GM12892 (cell line): ENCODE data around the gene CA14. TPM values are rescaled to one million over a fixed set of nuclear protein-coding genes. Genes with fewer than 3 reads are reported as not detected.
"Not testable (repeated sequence)": the region's sequence is repeated elsewhere in the genome, so short reads cannot be mapped to it uniquely, and the experiment has no call there.

Experiments used
- DNase-seq: peaks from one replicate; pipeline ENCODE4 v3.0.0; 2011; ENCODE audit not compliant: insufficient read length
- FAIRE-seq: peaks from 2 replicates; lab custom pipeline; 2011; peaks lifted over from hg19 to GRCh38; lab: Jason Lieb, UNC
- POLR2A ChIP-seq: IDR thresholded peaks from 2 replicates; pipeline ENCODE4 v1.6.1; 2011; ENCODE audit warnings: low read depth, low read length, control low read depth
- POLR2AphosphoS5 ChIP-seq: IDR thresholded peaks from 2 replicates; pipeline ENCODE4 v1.6.1; 2011; ENCODE audit warnings: low read depth, low read length, control low read depth
- TAF1 ChIP-seq: IDR thresholded peaks from 2 replicates; pipeline ENCODE4 v1.6.1; 2011; ENCODE audit warnings: low read depth, mild to moderate bottlenecking, control low read depth, low read length, borderline replicate concordance
- polyA plus RNA-seq: library from polyadenylated mRNA; unstranded; fragments of >200 nt; gene quantifications from one replicate; pipeline ENCODE4 v1.2.1, GENCODE V29; 2012; ENCODE audit warnings: missing spikeins, inconsistent platforms; ENCODE audit not compliant: missing spikeins

CA14 gene
- polyA plus RNA-seq = 0.51 TPM

DNA sequence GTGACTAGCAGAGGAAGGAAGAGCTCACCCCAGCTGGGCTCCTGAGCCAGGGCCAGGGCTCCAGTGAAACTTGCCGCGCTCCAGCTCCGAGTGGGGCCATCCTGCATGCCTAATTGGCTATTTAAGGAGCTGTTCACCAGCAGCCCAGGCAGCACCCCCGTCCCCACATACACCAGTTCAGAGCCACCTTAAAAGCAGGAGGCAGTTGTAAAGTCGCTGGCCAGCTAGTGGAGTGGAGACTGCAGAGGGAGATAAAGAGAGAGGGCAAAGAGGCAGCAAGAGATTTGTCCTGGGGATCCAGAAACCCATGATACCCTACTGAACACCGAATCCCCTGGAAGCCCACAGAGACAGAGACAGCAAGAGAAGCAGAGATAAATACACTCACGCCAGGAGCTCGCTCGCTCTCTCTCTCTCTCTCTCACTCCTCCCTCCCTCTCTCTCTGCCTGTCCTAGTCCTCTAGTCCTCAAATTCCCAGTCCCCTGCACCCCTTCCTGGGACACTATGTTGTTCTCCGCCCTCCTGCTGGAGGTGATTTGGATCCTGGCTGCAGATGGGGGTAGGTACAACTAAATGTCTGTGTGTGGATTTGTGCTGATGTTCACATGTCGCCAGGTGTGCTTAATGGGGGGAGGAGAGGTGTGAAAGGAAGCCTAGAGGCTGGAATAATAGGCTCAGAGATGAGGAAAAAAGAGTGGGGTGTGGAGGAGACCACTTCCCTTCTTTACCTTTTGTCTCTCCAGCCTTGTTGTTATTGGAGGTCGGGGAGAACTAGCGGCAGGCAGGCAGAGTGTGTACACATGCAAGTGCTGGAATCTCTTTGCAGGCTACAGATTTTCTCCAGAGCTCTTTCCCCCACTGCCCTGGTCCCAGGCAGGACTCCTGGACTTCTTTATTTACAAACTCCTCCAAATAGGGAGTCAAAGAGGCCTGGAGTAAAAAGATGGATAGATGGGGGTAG is at the start of gene CA14:
CA14 (plus strand) TSS at position 151 of the 962 bp plus-strand sequence; CDS start at position 506, 355 bp downstream.
- no peak for DNase-seq
- no peak for FAIRE-seq
- no peak for TF ChIP-seq POLR2AphosphoS5
- TF ChIP-seq POLR2A = no peak
- TF ChIP-seq TAF1 = no peak

DNA sequence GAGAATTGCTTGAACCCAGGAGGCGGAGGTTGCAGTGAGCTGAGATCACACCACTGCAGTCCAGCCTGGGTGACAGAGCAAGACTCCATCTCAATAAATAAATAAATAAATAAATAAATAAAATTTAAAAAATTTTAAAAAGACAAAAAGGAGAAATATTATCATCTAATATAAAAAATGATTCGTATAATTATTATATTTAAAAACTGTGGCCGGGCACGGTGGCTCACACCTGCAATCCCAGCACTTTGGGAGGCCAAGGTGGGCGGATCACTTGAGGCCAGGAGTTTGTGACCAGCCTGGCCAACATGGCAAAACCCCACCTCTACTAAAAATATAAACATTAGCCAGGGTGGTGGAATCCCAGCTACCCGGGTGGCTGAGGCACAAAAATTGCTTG is 49.1 kb upstream of the CA14 start:
- not testable (repeated sequence) for DNase-seq, FAIRE-seq

- FAIRE-seq (no peak), DNase-seq (no peak)
- TF ChIP-seq TAF1 (no peak), POLR2AphosphoS5 (no peak), POLR2A (no peak)
Observed at GRCh38 chr1:150210091-150210490, 47.5 kb upstream of the CA14 start.

DNA sequence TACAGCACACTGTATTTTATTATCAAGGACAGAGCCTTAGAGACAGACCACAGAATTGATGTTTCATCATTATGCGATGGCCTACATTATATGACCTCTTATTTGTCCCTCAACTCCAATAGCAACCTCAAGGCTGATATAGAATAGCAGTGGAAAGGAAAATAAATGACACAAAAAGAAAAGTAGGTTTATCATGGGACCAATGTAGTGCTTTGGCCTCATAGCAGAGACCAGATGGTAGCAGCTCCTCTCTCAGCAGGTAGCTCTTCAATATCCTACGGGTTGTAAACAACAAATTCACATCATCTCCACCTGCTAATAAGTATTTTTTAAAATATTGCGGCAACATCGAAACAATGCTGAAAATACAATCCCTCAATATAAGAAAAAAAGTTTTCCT is 46.9 kb upstream of the CA14 start:
- FAIRE-seq = no peak
- TF ChIP-seq TAF1 (no peak), POLR2AphosphoS5 (no peak), POLR2A (no peak)
- no peak for DNase-seq

GRCh38 chr1:150212070-150212469 is 45.5 kb upstream of the CA14 start:
- DNase-seq (no peak), FAIRE-seq (no peak)
- TF ChIP-seq POLR2A = no peak
- TF ChIP-seq POLR2AphosphoS5 = no peak
- no peak for TF ChIP-seq TAF1

DNA sequence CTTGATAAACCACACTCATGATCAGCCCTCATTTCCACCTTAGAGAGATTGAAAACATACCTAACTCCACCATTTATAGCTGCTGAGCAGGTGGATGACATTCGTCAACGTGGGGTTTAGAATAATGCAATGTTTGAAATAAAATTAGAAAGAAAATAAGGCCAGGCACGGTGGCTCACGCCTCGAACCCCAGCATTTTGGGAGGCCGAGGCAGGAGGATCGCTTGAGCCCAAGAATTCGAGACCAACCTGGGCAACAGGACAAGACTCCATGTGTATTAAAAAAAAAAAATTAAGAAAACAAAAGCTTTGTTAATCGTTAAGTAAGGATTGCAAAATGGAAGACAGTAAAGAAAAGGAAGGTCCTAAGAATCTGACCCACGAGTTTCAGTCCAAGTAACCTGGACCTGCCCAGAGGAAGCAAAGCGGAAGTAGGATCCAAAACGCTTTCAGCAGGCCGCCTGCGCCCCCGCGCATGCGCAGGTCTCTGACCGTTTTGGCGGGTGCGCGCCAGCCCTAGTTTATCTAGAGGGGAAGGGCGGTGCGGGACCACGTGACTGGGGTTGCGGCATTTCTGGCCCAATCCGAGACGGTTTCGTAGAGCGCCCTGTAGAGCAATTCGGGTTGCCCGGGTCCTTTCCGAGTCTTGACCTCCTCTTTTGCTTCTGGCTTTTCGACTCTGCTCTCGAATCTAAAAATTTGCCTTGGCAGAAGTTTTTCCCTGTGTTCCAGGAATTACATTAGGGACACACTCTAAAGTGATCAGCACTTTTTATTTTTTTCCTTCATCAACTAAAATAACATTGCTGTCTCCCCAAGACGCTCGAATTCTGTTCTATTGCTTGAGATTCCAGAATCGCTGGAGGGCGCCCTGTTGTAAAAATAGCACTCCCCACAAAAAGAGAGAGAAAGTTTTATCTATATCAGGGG is 44.1 kb upstream of the CA14 start:
- FAIRE-seq = peak; percentile 93
- TF ChIP-seq POLR2AphosphoS5 = no peak
- TF ChIP-seq POLR2A = peak; percentile 60
- peak; percentile 86 for DNase-seq

GRCh38 chr1:150214099-150214756 is 43.3 kb upstream of the CA14 start:
- DNase-seq = not testable (repeated sequence)
- FAIRE-seq = peak; percentile 40

DNA sequence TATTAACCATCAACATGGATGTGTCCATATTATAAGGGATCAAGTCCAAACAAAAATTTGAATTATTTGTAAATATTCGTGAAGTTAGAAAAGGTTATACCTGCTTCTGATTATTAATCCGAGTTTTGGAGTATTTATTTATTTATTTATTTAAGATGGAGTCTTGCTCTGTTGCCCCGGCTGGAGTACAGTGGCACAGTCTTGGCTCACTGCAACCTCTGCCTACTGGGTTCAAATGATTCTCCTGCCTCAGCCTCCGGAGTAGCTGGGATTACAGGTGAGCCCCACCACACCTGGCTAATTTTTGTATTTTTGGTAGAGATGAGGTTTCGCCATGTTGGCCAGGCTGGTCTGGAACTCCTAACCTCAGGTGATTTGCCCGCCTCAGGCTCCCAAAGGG is 41.7 kb upstream of the CA14 start:
- not testable (repeated sequence) for DNase-seq, FAIRE-seq

GRCh38 chr1:150221552-150221951 is 36.0 kb upstream of the CA14 start:
- FAIRE-seq = no peak
- no peak for DNase-seq
- no peak for TF ChIP-seq TAF1
- TF ChIP-seq POLR2AphosphoS5 = no peak

DNA sequence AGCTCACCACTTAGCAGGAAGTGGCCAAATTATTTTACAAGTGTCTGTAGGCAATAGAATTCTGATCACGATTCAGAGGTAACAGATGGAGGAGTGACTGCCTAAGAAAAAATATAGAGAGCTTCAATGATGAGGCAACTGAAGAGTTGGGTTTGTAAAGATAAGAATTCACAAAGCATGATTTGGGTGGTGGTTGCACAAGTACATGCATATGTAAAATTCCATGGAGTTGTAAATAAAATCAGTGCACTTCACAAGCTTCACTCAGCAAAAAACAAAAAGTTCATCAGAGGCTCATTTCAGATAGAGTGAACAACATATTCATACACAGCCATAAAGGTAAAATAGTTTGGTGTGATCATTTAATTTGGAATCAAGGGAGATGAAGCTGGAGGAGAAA is 32.6 kb upstream of the CA14 start:
- TF ChIP-seq POLR2A (no peak), POLR2AphosphoS5 (no peak), TAF1 (no peak)
- no peak for DNase-seq
- FAIRE-seq = no peak

GRCh38 chr1:150225546-150225945 is 32.0 kb upstream of the CA14 start:
- TF ChIP-seq TAF1 = no peak
- TF ChIP-seq POLR2A = no peak
- no peak for TF ChIP-seq POLR2AphosphoS5
- DNase-seq (no peak), FAIRE-seq (no peak)

GRCh38 chr1:150226486-150226885 is 31.1 kb upstream of the CA14 start:
- DNase-seq = no peak
- TF ChIP-seq POLR2AphosphoS5 (no peak), TAF1 (no peak), POLR2A (no peak)
- no peak for FAIRE-seq
